Stimulated activated CD4-positive, alpha-beta T cell treated with anti-CD3 and anti-CD28 coated beads, Interleukin-4, amount 100 ng/mL, for 1 hour (primary cell): Measurements from ENCODE around the gene TIMM29.

Source experiments
- DNase-seq: peaks from one replicate; pipeline ENCODE4 v3.0.0-alpha.2; 2020

The TIMM29 gene

GRCh38 chr19:10928563-10929401 is at the start of gene TIMM29, which contains the start of gene YIPF2:
TIMM29 (plus strand) TSS chr19:10928811; CDS start chr19:10928823, 12 bp downstream.
YIPF2 (minus strand) TSS chr19:10928639; CDS start chr19:10928410, 229 bp downstream.
- peak; percentile 95 for DNase-seq

- DNase-seq: no peak
Measured at GRCh38 chr19:10881403-10882107, 47.1 kb upstream of the TIMM29 start.

- DNase-seq: no peak
Measured at GRCh38 chr19:10882108-10882457, 46.5 kb upstream of the TIMM29 start.

GRCh38 chr19:10884274-10884673 is 44.3 kb upstream of the TIMM29 start:
- no peak for DNase-seq

- DNase-seq: no peak
Measured at GRCh38 chr19:10885201-10886169, 43.1 kb upstream of the TIMM29 start.

- DNase-seq: no peak
Measured at GRCh38 chr19:10887616-10888367, 40.8 kb upstream of the TIMM29 start.

- no peak for DNase-seq
Measured at GRCh38 chr19:10888421-10888866, 40.2 kb upstream of the TIMM29 start.

GRCh38 chr19:10889880-10890279 is 38.7 kb upstream of the TIMM29 start:
- no peak for DNase-seq

GRCh38 chr19:10891405-10892086 is 37.1 kb upstream of the TIMM29 start:
- DNase-seq: no peak

GRCh38 chr19:10892256-10892655 is 36.4 kb upstream of the TIMM29 start:
- no peak for DNase-seq

GRCh38 chr19:10894911-10895213 is 33.7 kb upstream of the TIMM29 start:
- DNase-seq: no peak

- DNase-seq: no peak
Measured at GRCh38 chr19:10895363-10895762, 33.2 kb upstream of the TIMM29 start.

GRCh38 chr19:10895920-10896319 is 32.7 kb upstream of the TIMM29 start:
- DNase-seq: no peak

GRCh38 chr19:10896851-10897526 is 31.6 kb upstream of the TIMM29 start:
- no peak for DNase-seq

- no peak for DNase-seq
Measured at GRCh38 chr19:10898633-10899032, 30.0 kb upstream of the TIMM29 start.

- no peak for DNase-seq
Measured at GRCh38 chr19:10899151-10899653, 29.4 kb upstream of the TIMM29 start.

GRCh38 chr19:10907925-10908324 is 20.7 kb upstream of the TIMM29 start:
- DNase-seq: no peak

GRCh38 chr19:10908380-10908960 is 20.1 kb upstream of the TIMM29 start:
- DNase-seq: no peak

- no peak for DNase-seq
Measured at GRCh38 chr19:10911579-10912363, 16.8 kb upstream of the TIMM29 start.

GRCh38 chr19:10912619-10913018 is 16.0 kb upstream of the TIMM29 start:
- DNase-seq: no peak
